T47D (cell line): Measurements from ENCODE around the gene DIO3.

Source experiments
- DNase-seq, 2 experiments: peaks; one replicate each; pipeline versions ENCODE4 v3.0.0 to v3.0.0-alpha.2; 2011 to 2012; ENCODE audit warnings: low read depth in 1 of 2, low spot score in 1 of 2
- JUND ChIP-seq: IDR thresholded peaks from 2 replicates; pipeline ENCODE4 v1.6.1; 2012; ENCODE audit warnings: low read depth
- in situ Hi-C: cut with HindIII; loops from 2 replicates; pipeline ENCODE4 v1.10.0; 2016; ENCODE audit warnings: low sequenced_read_pairs, low pct_unique_long_range_greater_than_20kb

The DIO3 gene

GRCh38 chr14:101557321-101557695, 4.0 kb upstream of the DIO3 start:
- in situ Hi-C loops, result no loop called here
- TF ChIP-seq JUND, result no peak
- DNase-seq, result no peak

GRCh38 chr14:101557811-101558738, 3.2 kb upstream of the DIO3 start:
- in situ Hi-C loops, result no loop called here
- TF ChIP-seq JUND, result no peak
- DNase-seq, result peak in 1 of 2 experiments; percentile 36

GRCh38 chr14:101558739-101559240, 2.5 kb upstream of the DIO3 start:
- in situ Hi-C loops, result no loop called here
- DNase-seq, result no peak
- TF ChIP-seq JUND, result no peak

GRCh38 chr14:101559250-101559623, 2.1 kb upstream of the DIO3 start:
- no peak for DNase-seq
- in situ Hi-C loops, result no loop called here
- no peak for TF ChIP-seq JUND

- in situ Hi-C loops, result no loop called here
- no peak for TF ChIP-seq JUND
These were observed 1.4 kb upstream of the DIO3 start for GRCh38 chr14:101559624-101560533.

GRCh38 chr14:101560534-101561113, 671 bp upstream of the DIO3 start:
- TF ChIP-seq JUND, result no peak
- in situ Hi-C loops, result no loop called here
- DNase-seq, result no peak

More at GRCh38 chr14:101559624-101560533, 1.4 kb upstream of the DIO3 start:
- DNase-seq, result no peak

GRCh38 chr14:101561897-101562490, 699 bp downstream of the DIO3 start:
- in situ Hi-C loops, result no loop called here
- no peak for DNase-seq
- no peak for TF ChIP-seq JUND

- DNase-seq, result no peak
- no peak for TF ChIP-seq JUND
- in situ Hi-C loops, result no loop called here
These were observed 1.5 kb downstream of the DIO3 start for GRCh38 chr14:101562659-101563351.

GRCh38 chr14:101563352-101563653, 2.0 kb downstream of the DIO3 start:
- no peak for DNase-seq
- in situ Hi-C loops, result no loop called here
- TF ChIP-seq JUND, result no peak

- in situ Hi-C loops, result no loop called here
- no peak for DNase-seq
- no peak for TF ChIP-seq JUND
These were observed 2.6 kb downstream of the DIO3 start for GRCh38 chr14:101563654-101564443.

GRCh38 chr14:101564444-101564776, 3.1 kb downstream of the DIO3 start:
- TF ChIP-seq JUND, result no peak
- in situ Hi-C loops, result no loop called here
- DNase-seq, result no peak
